ENCODE results near the gene TWIST2. TPM values are rescaled to one million over a fixed set of nuclear protein-coding genes. Genes with fewer than 3 reads are reported as not detected.

TWIST2 gene
- polyA plus RNA-seq, 1 donor from 2014 or later, result not detected

DNA sequence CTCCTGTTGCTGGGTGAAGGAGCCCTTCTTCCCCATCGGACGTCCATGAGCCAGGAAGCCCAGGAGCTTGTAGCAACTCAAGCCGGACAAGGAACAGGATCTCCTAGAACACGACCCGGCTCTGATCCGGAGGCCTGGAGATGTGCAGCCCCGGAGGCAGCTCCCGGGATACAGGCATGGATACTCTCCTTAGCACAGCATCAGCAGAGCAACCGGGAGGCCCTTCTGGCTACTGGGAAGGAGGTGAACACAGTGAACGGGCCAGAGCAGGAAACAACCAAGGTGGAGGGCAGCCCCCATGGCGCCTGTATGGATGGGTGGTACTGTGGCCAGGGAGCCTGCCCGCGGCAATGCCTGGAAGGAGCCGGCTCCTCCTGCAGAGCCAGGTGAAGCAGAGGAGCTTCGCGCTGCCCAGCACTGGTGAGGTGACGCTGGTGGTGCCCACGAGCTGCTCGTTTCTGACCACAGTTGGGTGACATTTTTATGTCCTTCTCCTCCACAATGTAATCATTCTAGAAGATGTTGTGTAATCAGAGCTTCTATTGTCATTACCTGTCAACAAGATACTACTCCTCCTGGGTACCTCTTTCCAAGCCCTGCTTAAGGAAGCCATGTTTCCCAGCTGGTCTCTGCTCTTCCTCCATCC lies 94.3 kb downstream of the TWIST2 start:
- Histone ChIP-seq H2AFZ (ENCODE audit: low read depth, low read length) (no peak overlapping the region), H3K27ac (ENCODE audit: low read length) (no peak overlapping the region), H3K4me2 (ENCODE audit: low read length) (no peak overlapping the region), H3F3A (ENCODE audit: insufficient read depth, low read length, poor library complexity, severe bottlenecking) (no peaks in the 10 kb centered on the region), H3K36me3 (ENCODE audit: insufficient read depth, low read length) (no peaks in the 10 kb centered on the region), H4K20me1 (ENCODE audit: insufficient read depth) (no peaks in the 10 kb centered on the region), H3K9me2 (ENCODE audit: insufficient read depth, low read length) (no peaks in the 10 kb centered on the region), H3K9ac (ENCODE audit: low read length) (no peak overlapping the region), H3K79me2 (replicated peaks; ENCODE audit: insufficient read depth, low read length) (no peaks in the 10 kb centered on the region), H3K27me3 (ENCODE audit: insufficient read depth, low read depth, low read length) (no peaks in the 10 kb centered on the region), H3K4me3 (ENCODE audit: low read length) (no peak overlapping the region), H3K9me3 (ENCODE audit: low read length) (no peaks in the 10 kb centered on the region)
- no peak for TF ChIP-seq RAD21 (conservative IDR thresholded peaks at IDR 0.05)
- TF ChIP-seq POLR2AphosphoS5 (IDR thresholded peaks at IDR 0.05), result no peak
- TF ChIP-seq, protein P1, sequence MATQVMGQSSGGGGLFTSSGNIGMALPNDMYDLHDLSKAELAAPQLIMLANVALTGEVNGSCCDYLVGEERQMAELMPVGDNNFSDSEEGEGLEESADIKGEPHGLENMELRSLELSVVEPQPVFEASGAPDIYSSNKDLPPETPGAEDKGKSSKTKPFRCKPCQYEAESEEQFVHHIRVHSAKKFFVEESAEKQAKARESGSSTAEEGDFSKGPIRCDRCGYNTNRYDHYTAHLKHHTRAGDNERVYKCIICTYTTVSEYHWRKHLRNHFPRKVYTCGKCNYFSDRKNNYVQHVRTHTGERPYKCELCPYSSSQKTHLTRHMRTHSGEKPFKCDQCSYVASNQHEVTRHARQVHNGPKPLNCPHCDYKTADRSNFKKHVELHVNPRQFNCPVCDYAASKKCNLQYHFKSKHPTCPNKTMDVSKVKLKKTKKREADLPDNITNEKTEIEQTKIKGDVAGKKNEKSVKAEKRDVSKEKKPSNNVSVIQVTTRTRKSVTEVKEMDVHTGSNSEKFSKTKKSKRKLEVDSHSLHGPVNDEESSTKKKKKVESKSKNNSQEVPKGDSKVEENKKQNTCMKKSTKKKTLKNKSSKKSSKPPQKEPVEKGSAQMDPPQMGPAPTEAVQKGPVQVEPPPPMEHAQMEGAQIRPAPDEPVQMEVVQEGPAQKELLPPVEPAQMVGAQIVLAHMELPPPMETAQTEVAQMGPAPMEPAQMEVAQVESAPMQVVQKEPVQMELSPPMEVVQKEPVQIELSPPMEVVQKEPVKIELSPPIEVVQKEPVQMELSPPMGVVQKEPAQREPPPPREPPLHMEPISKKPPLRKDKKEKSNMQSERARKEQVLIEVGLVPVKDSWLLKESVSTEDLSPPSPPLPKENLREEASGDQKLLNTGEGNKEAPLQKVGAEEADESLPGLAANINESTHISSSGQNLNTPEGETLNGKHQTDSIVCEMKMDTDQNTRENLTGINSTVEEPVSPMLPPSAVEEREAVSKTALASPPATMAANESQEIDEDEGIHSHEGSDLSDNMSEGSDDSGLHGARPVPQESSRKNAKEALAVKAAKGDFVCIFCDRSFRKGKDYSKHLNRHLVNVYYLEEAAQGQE (IDR thresholded peaks at IDR 0.05; ENCODE audit: borderline replicate concordance), result no peak
- no peak for TF ChIP-seq SMC3 (conservative IDR thresholded peaks at IDR 0.05; ENCODE audit: poor library complexity)
- TF ChIP-seq TAF1 (IDR thresholded peaks at IDR 0.05; ENCODE audit: low read depth), result no peak
- TF ChIP-seq MXI1 (conservative IDR thresholded peaks at IDR 0.05; ENCODE audit: poor library complexity, severe bottlenecking), result no peak
- no peak for TF ChIP-seq EZH2 (IDR thresholded peaks at IDR 0.05; ENCODE audit: borderline replicate concordance, insufficient read depth, low read length, poor library complexity, severe bottlenecking)
- TF ChIP-seq, protein P2, sequence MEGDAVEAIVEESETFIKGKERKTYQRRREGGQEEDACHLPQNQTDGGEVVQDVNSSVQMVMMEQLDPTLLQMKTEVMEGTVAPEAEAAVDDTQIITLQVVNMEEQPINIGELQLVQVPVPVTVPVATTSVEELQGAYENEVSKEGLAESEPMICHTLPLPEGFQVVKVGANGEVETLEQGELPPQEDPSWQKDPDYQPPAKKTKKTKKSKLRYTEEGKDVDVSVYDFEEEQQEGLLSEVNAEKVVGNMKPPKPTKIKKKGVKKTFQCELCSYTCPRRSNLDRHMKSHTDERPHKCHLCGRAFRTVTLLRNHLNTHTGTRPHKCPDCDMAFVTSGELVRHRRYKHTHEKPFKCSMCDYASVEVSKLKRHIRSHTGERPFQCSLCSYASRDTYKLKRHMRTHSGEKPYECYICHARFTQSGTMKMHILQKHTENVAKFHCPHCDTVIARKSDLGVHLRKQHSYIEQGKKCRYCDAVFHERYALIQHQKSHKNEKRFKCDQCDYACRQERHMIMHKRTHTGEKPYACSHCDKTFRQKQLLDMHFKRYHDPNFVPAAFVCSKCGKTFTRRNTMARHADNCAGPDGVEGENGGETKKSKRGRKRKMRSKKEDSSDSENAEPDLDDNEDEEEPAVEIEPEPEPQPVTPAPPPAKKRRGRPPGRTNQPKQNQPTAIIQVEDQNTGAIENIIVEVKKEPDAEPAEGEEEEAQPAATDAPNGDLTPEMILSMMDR (IDR thresholded peaks at IDR 0.05; ENCODE audit: poor library complexity, severe bottlenecking), result no peak
- TF ChIP-seq EP300 (conservative IDR thresholded peaks at IDR 0.05; ENCODE audit: poor library complexity, severe bottlenecking), result no peak

DNA sequence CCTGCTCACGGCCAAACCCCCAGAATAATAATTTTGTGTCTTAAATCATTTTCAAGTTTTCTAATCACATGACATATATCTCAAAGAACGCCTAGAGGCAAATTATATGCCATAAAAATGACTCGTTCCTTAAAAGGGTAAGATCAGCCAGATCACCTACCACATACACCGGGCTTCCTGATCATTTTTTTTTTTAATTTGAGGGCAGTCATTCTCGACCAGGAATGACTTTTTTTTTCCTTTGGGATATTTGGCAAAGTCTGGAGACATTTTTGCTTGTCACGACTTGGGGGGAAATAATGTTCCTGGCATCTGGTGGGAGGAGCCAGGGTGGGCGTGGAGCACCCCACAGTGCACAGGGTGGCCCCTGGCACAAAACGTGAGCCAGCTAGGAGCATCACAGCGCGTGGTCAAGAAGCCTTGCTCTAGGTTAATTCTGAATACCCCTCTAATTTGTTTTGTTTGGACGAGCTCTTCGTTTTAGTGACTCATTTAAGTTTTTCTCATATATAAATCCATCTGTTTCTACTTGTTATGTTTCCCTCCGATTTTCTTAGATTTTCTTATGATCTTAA lies 94.9 kb downstream of the TWIST2 start:
- TF ChIP-seq EP300 (conservative IDR thresholded peaks at IDR 0.05; ENCODE audit: poor library complexity, severe bottlenecking) (no peak), RAD21 (conservative IDR thresholded peaks at IDR 0.05) (no peak), MXI1 (conservative IDR thresholded peaks at IDR 0.05; ENCODE audit: poor library complexity, severe bottlenecking) (no peak), TAF1 (IDR thresholded peaks at IDR 0.05; ENCODE audit: low read depth) (no peak), POLR2AphosphoS5 (IDR thresholded peaks at IDR 0.05) (no peak), EZH2 (IDR thresholded peaks at IDR 0.05; ENCODE audit: borderline replicate concordance, insufficient read depth, low read length, poor library complexity, severe bottlenecking) (no peak)
- TF ChIP-seq, protein P2 (IDR thresholded peaks at IDR 0.05; ENCODE audit: poor library complexity, severe bottlenecking), result no peak
- TF ChIP-seq, protein P1 (IDR thresholded peaks at IDR 0.05; ENCODE audit: borderline replicate concordance), result no peak
- H3K4me2 ChIP-seq (ENCODE audit: low read length), result no peak overlapping the region
- H3F3A ChIP-seq (ENCODE audit: insufficient read depth, low read length, poor library complexity, severe bottlenecking), result no peaks in the 10 kb centered on the region
- no peaks in the 10 kb centered on the region for H3K79me2 ChIP-seq (replicated peaks; ENCODE audit: insufficient read depth, low read length)
- no peak overlapping the region for H3K9ac ChIP-seq (ENCODE audit: low read length)
- no peak overlapping the region for H3K4me3 ChIP-seq (ENCODE audit: low read length)
- no peaks in the 10 kb centered on the region for H3K9me2 ChIP-seq (ENCODE audit: insufficient read depth, low read length)
- H3K27me3 ChIP-seq (ENCODE audit: insufficient read depth, low read depth, low read length), result no peaks in the 10 kb centered on the region
- H3K9me3 ChIP-seq (ENCODE audit: low read length), result no peaks in the 10 kb centered on the region
- no peaks in the 10 kb centered on the region for H4K20me1 ChIP-seq (ENCODE audit: insufficient read depth)
- H2AFZ ChIP-seq (ENCODE audit: low read depth, low read length), result no peak overlapping the region
- H3K36me3 ChIP-seq (ENCODE audit: insufficient read depth, low read length), result no peaks in the 10 kb centered on the region
- no peak overlapping the region for H3K27ac ChIP-seq (ENCODE audit: low read length)

Measured in neural cell (in vitro differentiated cells).